Peyer's patch (tissue), 4 donors: ENCODE measurements around the gene CCDC90B.

Experiments used
- POLR2A ChIP-seq, 2 donors: fragments of 450-650 bp; IDR thresholded peaks; one replicate each; pipeline ENCODE4 v1.5.1; 2017; ENCODE audit warnings: antibody characterized with exemption in 2 of 2, mild to moderate bottlenecking in 2 of 2, moderate library complexity in 2 of 2
- TF ChIP-seq, protein P1 (sequence below), 6 experiments: fragments of 450-650 bp in 4 of 6; fragments of 200-600 bp in 2 of 6; sonication (generic) in 1 of 6; IDR thresholded peaks; one replicate each; pipeline ENCODE4 v1.5.1; 2017 to 2019; ENCODE audit warnings: antibody characterized with exemption in 6 of 6, mild to moderate bottlenecking in 3 of 6, moderate library complexity in 1 of 6

- no peak for TF ChIP-seq POLR2A (IDR thresholded peaks at IDR 0.05)
- TF ChIP-seq, protein P1, sequence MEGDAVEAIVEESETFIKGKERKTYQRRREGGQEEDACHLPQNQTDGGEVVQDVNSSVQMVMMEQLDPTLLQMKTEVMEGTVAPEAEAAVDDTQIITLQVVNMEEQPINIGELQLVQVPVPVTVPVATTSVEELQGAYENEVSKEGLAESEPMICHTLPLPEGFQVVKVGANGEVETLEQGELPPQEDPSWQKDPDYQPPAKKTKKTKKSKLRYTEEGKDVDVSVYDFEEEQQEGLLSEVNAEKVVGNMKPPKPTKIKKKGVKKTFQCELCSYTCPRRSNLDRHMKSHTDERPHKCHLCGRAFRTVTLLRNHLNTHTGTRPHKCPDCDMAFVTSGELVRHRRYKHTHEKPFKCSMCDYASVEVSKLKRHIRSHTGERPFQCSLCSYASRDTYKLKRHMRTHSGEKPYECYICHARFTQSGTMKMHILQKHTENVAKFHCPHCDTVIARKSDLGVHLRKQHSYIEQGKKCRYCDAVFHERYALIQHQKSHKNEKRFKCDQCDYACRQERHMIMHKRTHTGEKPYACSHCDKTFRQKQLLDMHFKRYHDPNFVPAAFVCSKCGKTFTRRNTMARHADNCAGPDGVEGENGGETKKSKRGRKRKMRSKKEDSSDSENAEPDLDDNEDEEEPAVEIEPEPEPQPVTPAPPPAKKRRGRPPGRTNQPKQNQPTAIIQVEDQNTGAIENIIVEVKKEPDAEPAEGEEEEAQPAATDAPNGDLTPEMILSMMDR (IDR thresholded peaks at IDR 0.05) = no peak
Observed at GRCh38 chr11:83294208-83294607, 8.0 kb upstream of the CCDC90B start.
